Endothelial cell of umbilical vein (primary cell): Measurements from ENCODE around the gene BTN1A1. TPM values are rescaled to one million over a fixed set of nuclear protein-coding genes. Genes with fewer than 3 reads are reported as not detected.

ENCODE experiments used
- BruUV-seq: library from RNA; stranded (reverse); fragments of 400-500 nt; replicated peaks from 2 replicates; lab custom pipeline; 2021; lab: Mats Ljungman, UMichigan
- CTCF ChIA-PET: fragments of 300-600, 350-600 bp; sonication (Branson Sonifier 250); formaldehyde crosslinking; loops from one replicate; lab custom pipeline; 2021; ENCODE audit warnings: antibody characterized with exemption, inconsistent platforms; lab: Charles Lee
- POLR2A ChIA-PET: fragments of 300-600, 350-600 bp; sonication (Branson Sonifier 250); formaldehyde crosslinking; loops from one replicate; lab custom pipeline; 2021; ENCODE audit warnings: antibody characterized with exemption, inconsistent platforms; lab: Charles Lee
- DNase-seq: peaks from one replicate; pipeline ENCODE4 v3.0.0-alpha.2; 2011; ENCODE audit warnings: low read depth, low spot score
- FAIRE-seq: peaks from 2 replicates; lab custom pipeline; 2011; peaks lifted over from hg19 to GRCh38; lab: Jason Lieb, UNC
- H2AFZ ChIP-seq: 2 replicates; pipeline ENCODE4 v1.6.0; 2012; ENCODE audit warnings: low read depth, low read length, control low read depth, inconsistent platforms
- H3K27ac ChIP-seq: 2 replicates; pipeline ENCODE4 v1.5.1; 2011; ENCODE audit warnings: low read depth, mild to moderate bottlenecking, control low read depth, low read length, moderate library complexity; ENCODE audit not compliant: insufficient read depth
- H3K27me3 ChIP-seq, 2 experiments: 2 replicates each; pipeline versions ENCODE4 v1.6.0 to v1.6.1; 2011; ENCODE audit warnings: low read length in 2 of 2, mixed read lengths in 1 of 2; ENCODE audit not compliant: control insufficient read depth in 2 of 2, insufficient read depth in 2 of 2
- H3K36me3 ChIP-seq, 2 experiments: 2 replicates in 1 of 2; 3 replicates in 1 of 2; pipeline ENCODE4 v1.5.1; 2011; ENCODE audit warnings: low read length in 2 of 2, mild to moderate bottlenecking in 1 of 2, moderate library complexity in 1 of 2; ENCODE audit not compliant: control insufficient read depth in 2 of 2, insufficient read depth in 2 of 2; ENCODE audit errors: extremely low read depth in 1 of 2
- H3K4me1 ChIP-seq: 3 replicates; pipeline ENCODE4 v1.5.1; 2011; ENCODE audit warnings: mild to moderate bottlenecking, low read length; ENCODE audit not compliant: control insufficient read depth, insufficient read depth; ENCODE audit errors: extremely low read depth
- H3K4me2 ChIP-seq: 2 replicates; pipeline ENCODE4 v1.6.1; 2011; ENCODE audit warnings: low read length, control low read depth, mixed read lengths; ENCODE audit not compliant: insufficient read depth
- H3K4me3 ChIP-seq, 3 experiments: fragments of 200-600 bp in 1 of 3; sonication (generic), shearing (Covaris generic) in 1 of 3; replicated peaks in 1 of 3; 2 replicates each; pipeline ENCODE4 v1.5.1; 2011 to 2016; ENCODE audit warnings: control low read depth in 3 of 3, low read length in 3 of 3, mild to moderate bottlenecking in 2 of 3, inconsistent platforms in 1 of 3, low read depth in 1 of 3, moderate library complexity in 1 of 3; ENCODE audit not compliant: insufficient read depth in 1 of 3
- H3K79me2 ChIP-seq: 2 replicates; pipeline ENCODE4 v1.6.0; 2012; ENCODE audit warnings: low read length, inconsistent platforms; ENCODE audit not compliant: control insufficient read depth, insufficient read depth
- H3K9ac ChIP-seq: replicated peaks from 2 replicates; pipeline ENCODE3; 2011; ENCODE audit warnings: low read length, control low read depth; ENCODE audit not compliant: insufficient read depth; ENCODE audit errors: extremely low read depth
- H3K9me1 ChIP-seq: replicated peaks from 3 replicates; pipeline ENCODE4 v1.6.0; 2011; ENCODE audit warnings: mild to moderate bottlenecking, low read length; ENCODE audit not compliant: control insufficient read depth, insufficient read depth; ENCODE audit errors: extremely low read depth
- H3K9me3 ChIP-seq: replicated peaks from 2 replicates; pipeline ENCODE4 v1.5.1; 2012; ENCODE audit warnings: low read length, inconsistent platforms; ENCODE audit not compliant: control insufficient read depth, insufficient read depth
- H4K20me1 ChIP-seq: replicated peaks from 2 replicates; pipeline ENCODE3; 2011; ENCODE audit warnings: mild to moderate bottlenecking, low read length; ENCODE audit not compliant: control insufficient read depth, insufficient read depth; ENCODE audit errors: extremely low read depth
- CTCF ChIP-seq, 2 donors: IDR thresholded peaks; 1 replicate in 1 of 2; 2 replicates in 1 of 2; pipeline ENCODE4 v1.5.1; 2011; ENCODE audit warnings: low read length in 2 of 2, mild to moderate bottlenecking in 2 of 2, moderate library complexity in 2 of 2, control low read depth in 1 of 2, inconsistent platforms in 1 of 2, low read depth in 1 of 2; ENCODE audit not compliant: insufficient read depth in 1 of 2; ENCODE audit errors: extremely low read depth in 1 of 2
- EZH2 ChIP-seq: IDR thresholded peaks from 2 replicates; pipeline ENCODE4 v1.6.1; 2012; ENCODE audit warnings: borderline replicate concordance, low read depth, mild to moderate bottlenecking, moderate library complexity, low read length, inconsistent platforms; ENCODE audit not compliant: severe bottlenecking
- GATA2 ChIP-seq: IDR thresholded peaks from 2 replicates; pipeline ENCODE4 v1.7.0; 2011; ENCODE audit warnings: low read depth, mild to moderate bottlenecking, moderate library complexity, mixed read lengths, low read length; ENCODE audit not compliant: insufficient read length, insufficient read depth
- JUN ChIP-seq: IDR thresholded peaks from 2 replicates; pipeline ENCODE4 v1.6.1; 2011; ENCODE audit warnings: borderline replicate concordance, low read depth; ENCODE audit not compliant: insufficient read length, insufficient read depth
- MAX ChIP-seq: IDR thresholded peaks from 2 replicates; pipeline ENCODE4 v1.6.1; 2011; ENCODE audit not compliant: insufficient read depth, insufficient read length
- MYC ChIP-seq: IDR thresholded peaks from one replicate; pipeline ENCODE4 v1.6.1; 2011; ENCODE audit warnings: mild to moderate bottlenecking, low read depth, low read length
- POLR2A ChIP-seq: IDR thresholded peaks from 2 replicates; pipeline ENCODE4 v1.6.1; 2012; ENCODE audit warnings: low read depth, mild to moderate bottlenecking, control low read depth, low read length
- POLR2AphosphoS5 ChIP-seq: IDR thresholded peaks from 2 replicates; pipeline ENCODE4 v1.6.1; 2012; ENCODE audit warnings: low read depth, mild to moderate bottlenecking, control low read depth, low read length, moderate library complexity; ENCODE audit not compliant: insufficient read depth
- dilution Hi-C: fragments of 300-500 bp; cut with MboI; formaldehyde crosslinking; loops from one replicate; pipeline ENCODE4 v1.15.0; 2019; ENCODE audit warnings: low sequenced_read_pairs; ENCODE audit not compliant: extremely low pct_ligation_motif_present
- intact Hi-C: fragments of 100-400 bp; cut with micrococcal nuclease; formaldehyde crosslinking; loops from one replicate; pipeline ENCODE4 v1.10.0; 2022
- polyA plus RNA-seq, 4 experiments: library from polyadenylated mRNA; depleted of rRNA in 3 of 4; stranded (reverse) in 3 of 4; unstranded in 1 of 4; fragments of >200 nt; gene quantifications; 2 replicates each; pipeline versions ENCODE4 v1.2.1 to v1.2.3, GENCODE V29; 2011 to 2012; ENCODE audit warnings: missing spikeins in 1 of 4
- total RNA-seq: library from RNA; stranded (reverse); gene quantifications from 2 replicates; pipeline ENCODE4 v1.2.3, GENCODE V29; 2021

The BTN1A1 gene
- total and polyA plus RNA-seq, 2 donors (not counting 3 experiments of a cell fraction or from before 2014, with no cell fraction given), result not detected

- intact Hi-C loops, result no loop called here
- BruUV-seq, result no TSS peak
- no peak for FAIRE-seq
These were observed 6.8 kb upstream of the BTN1A1 start for GRCh38 chr6:26493258-26493657.

More at GRCh38 chr6:26493258-26493657, 6.8 kb upstream of the BTN1A1 start:
- Histone ChIP-seq H3K4me1 (no peaks in the 10 kb centered on the region), H3K79me2 (no peaks in the 10 kb centered on the region), H3K27ac (no peak overlapping the region), H3K9me3 (no peaks in the 10 kb centered on the region), H3K27me3 (peaks cover 11 to 37% of the 10 kb centered on the region in 2 experiments), H3K4me2 (no peak overlapping the region), H3K9ac (no peak overlapping the region), H3K36me3 (no peaks in the 10 kb centered on the region), H3K4me3 (no peak overlapping the region), H2AFZ (no peak overlapping the region), H3K9me1 (no peaks in the 10 kb centered on the region), H4K20me1 (no peaks in the 10 kb centered on the region)
- ChIA-PET POLR2A (no interaction called here), CTCF (interaction anchor here (1.0 to 2.3 kb wide), 3 partner anchors 8 to 152 kb away, joined by 5 to 13 read pairs (median 7); no protein-coding TSS in a partner anchor)
- DNase-seq, result peak; percentile 19
- dilution Hi-C loops, result no loop called here
- TF ChIP-seq GATA2, result no peak
- TF ChIP-seq EZH2, result no peak
- TF ChIP-seq JUN, result no peak
- TF ChIP-seq POLR2AphosphoS5, result no peak
- TF ChIP-seq MAX, result no peak
- TF ChIP-seq CTCF (IDR thresholded peaks at IDR 0.05; ENCODE audit: extremely low read depth in 1 of 2, insufficient read depth in 1 of 2, low read depth in 1 of 2, low read length in 2 of 2), result peak; percentile 4 to 28
- no peak for TF ChIP-seq MYC
- no peak for TF ChIP-seq POLR2A
